ENCODE results near the gene ATP6V0A1. TPM values are rescaled to one million over a fixed set of nuclear protein-coding genes. Genes with fewer than 3 reads are reported as not detected.
"Not testable (repeated sequence)": the region's sequence is repeated elsewhere in the genome, so short reads cannot be mapped to it uniquely, and the experiment has no call there.

ATP6V0A1 gene
- total RNA-seq, 1 experiment from 2014 or later: 112 TPM

- DNase-seq (ENCODE audit: low spot score): no peak
- in situ Hi-C loops (cut with HindIII; ENCODE audit: low sequenced_read_pairs): no loop called here
Observed at GRCh38 chr17:42429726-42430447, 28.8 kb upstream of the ATP6V0A1 start.

- in situ Hi-C loops (cut with HindIII; ENCODE audit: low sequenced_read_pairs): no loop called here
Observed at GRCh38 chr17:42431758-42432161, 26.9 kb upstream of the ATP6V0A1 start.

GRCh38 chr17:42436391-42436790 is 22.3 kb upstream of the ATP6V0A1 start:
- DNase-seq (ENCODE audit: low spot score): no peak
- in situ Hi-C loops (cut with HindIII; ENCODE audit: low sequenced_read_pairs): no loop called here

More at GRCh38 chr17:42431758-42432161, 26.9 kb upstream of the ATP6V0A1 start:
- no peak for DNase-seq (ENCODE audit: low spot score)

- in situ Hi-C loops (cut with HindIII; ENCODE audit: low sequenced_read_pairs): no loop called here
- no peak for DNase-seq (ENCODE audit: low spot score)
Observed at GRCh38 chr17:42438600-42439567, 19.8 kb upstream of the ATP6V0A1 start.

- in situ Hi-C loops (cut with HindIII; ENCODE audit: low sequenced_read_pairs): no loop called here
- DNase-seq (ENCODE audit: low spot score): no peak
Observed at GRCh38 chr17:42441371-42442195, 17.1 kb upstream of the ATP6V0A1 start.

- in situ Hi-C loops (cut with HindIII; ENCODE audit: low sequenced_read_pairs): no loop called here
- no peak for DNase-seq (ENCODE audit: low spot score)
Observed at GRCh38 chr17:42442196-42442565, 16.5 kb upstream of the ATP6V0A1 start.

GRCh38 chr17:42449176-42449575 is 9.5 kb upstream of the ATP6V0A1 start:
- in situ Hi-C loops (cut with HindIII; ENCODE audit: low sequenced_read_pairs); DNase-seq (ENCODE audit: low spot score): not testable (repeated sequence)

- not testable (repeated sequence) for DNase-seq (ENCODE audit: low spot score)
Observed at GRCh38 chr17:42449838-42450237, 8.8 kb upstream of the ATP6V0A1 start.

GRCh38 chr17:42451270-42451669 is 7.4 kb upstream of the ATP6V0A1 start:
- in situ Hi-C loops (cut with HindIII; ENCODE audit: low sequenced_read_pairs); DNase-seq (ENCODE audit: low spot score): not testable (repeated sequence)

More at GRCh38 chr17:42449838-42450237, 8.8 kb upstream of the ATP6V0A1 start:
- in situ Hi-C loops (cut with HindIII; ENCODE audit: low sequenced_read_pairs): not testable (repeated sequence)

- in situ Hi-C loops (cut with HindIII; ENCODE audit: low sequenced_read_pairs): no loop called here
- DNase-seq (ENCODE audit: low spot score): no peak
Observed at GRCh38 chr17:42453439-42453838, 5.2 kb upstream of the ATP6V0A1 start.

GRCh38 chr17:42454987-42455386 is 3.7 kb upstream of the ATP6V0A1 start:
- in situ Hi-C loops (cut with HindIII; ENCODE audit: low sequenced_read_pairs); DNase-seq (ENCODE audit: low spot score): not testable (repeated sequence)

GRCh38 chr17:42456223-42457106 is 2.2 kb upstream of the ATP6V0A1 start:
- in situ Hi-C loops (cut with HindIII; ENCODE audit: low sequenced_read_pairs): no loop called here
- no peak for DNase-seq (ENCODE audit: low spot score)

- in situ Hi-C loops (cut with HindIII; ENCODE audit: low sequenced_read_pairs): no loop called here
- no peak for DNase-seq (ENCODE audit: low spot score)
Observed at GRCh38 chr17:42457107-42457792, 1.4 kb upstream of the ATP6V0A1 start.

GRCh38 chr17:42459256-42459800 is 650 bp downstream of the ATP6V0A1 start:
- DNase-seq (ENCODE audit: low spot score): peak; percentile 87
- in situ Hi-C loops (cut with HindIII; ENCODE audit: low sequenced_read_pairs): no loop called here

GRCh38 chr17:42459801-42460281 is 1.2 kb downstream of the ATP6V0A1 start:
- peak; percentile 45 for DNase-seq (ENCODE audit: low spot score)
- in situ Hi-C loops (cut with HindIII; ENCODE audit: low sequenced_read_pairs): no loop called here

- no peak for DNase-seq (ENCODE audit: low spot score)
- in situ Hi-C loops (cut with HindIII; ENCODE audit: low sequenced_read_pairs): no loop called here
Observed at GRCh38 chr17:42460371-42460770, 1.7 kb downstream of the ATP6V0A1 start.

- no peak for DNase-seq (ENCODE audit: low spot score)
- in situ Hi-C loops (cut with HindIII; ENCODE audit: low sequenced_read_pairs): no loop called here
Observed at GRCh38 chr17:42463976-42464400, 5.3 kb downstream of the ATP6V0A1 start.

Data from G401 (cell line).